SKM-1 (cell line): ENCODE results near the gene ACLY.
"Not testable (repeated sequence)": the region's sequence is repeated elsewhere in the genome, so short reads cannot be mapped to it uniquely, and the experiment has no call there.

ENCODE experiments used
- DNase-seq: peaks from one replicate; lab custom pipeline; 2025; ENCODE audit not compliant: unreplicated experiment; lab: John Stamatoyannopoulos, UW

ACLY gene

DNA sequence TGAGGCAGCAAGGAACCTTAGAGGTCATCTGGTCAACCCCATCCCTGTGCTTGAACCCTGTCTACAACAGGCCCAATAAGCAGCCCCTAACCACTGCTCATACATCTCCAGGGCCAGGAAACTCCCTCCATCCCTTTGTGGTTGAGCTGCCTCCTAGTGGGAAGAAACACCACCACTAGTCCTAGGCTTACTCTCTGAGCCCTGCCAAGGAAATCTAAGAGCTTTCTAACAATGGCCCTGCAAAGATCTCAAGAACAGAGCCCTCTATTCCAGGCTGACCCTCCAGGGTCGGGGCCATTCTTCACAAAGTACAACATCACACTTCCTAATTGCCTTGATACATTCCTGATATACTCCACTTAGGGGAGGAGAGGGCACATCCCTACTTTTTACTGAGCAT lies 5.8 kb downstream of the ACLY start:
- no peak for DNase-seq

DNA sequence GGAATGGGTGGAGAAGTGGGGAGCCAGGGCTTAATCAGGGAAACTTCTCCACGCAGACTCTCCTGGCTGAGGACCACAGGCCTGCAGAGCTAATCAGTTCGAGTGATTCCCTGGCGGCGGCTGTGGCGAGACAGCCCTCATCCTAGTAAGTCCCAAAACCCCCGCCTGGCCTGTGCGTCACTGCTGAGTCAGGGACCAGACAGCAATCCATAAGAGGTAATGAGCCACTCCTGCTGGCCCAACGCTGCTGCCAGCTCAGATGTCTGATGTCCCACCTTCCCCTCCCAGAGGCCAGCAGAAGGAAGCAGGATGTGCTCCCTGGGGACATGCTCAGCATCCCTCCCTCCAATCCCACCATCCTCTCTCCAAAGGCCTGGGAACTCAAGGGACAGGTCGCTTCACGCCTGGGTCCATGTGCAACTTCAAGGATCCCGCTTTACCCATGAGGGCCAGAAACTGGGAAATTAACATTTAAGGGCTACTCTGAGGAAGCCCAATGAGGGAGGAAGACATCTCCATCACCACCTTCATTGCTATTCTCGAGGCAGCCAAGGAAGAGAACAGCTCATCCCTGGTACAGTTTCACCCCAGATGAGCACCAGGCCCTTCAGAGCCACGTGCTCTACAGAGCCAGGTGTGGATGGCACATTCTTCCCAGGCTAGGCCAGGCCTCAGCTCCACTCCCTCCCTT lies 7.9 kb downstream of the ACLY start:
- no peak for DNase-seq

DNA sequence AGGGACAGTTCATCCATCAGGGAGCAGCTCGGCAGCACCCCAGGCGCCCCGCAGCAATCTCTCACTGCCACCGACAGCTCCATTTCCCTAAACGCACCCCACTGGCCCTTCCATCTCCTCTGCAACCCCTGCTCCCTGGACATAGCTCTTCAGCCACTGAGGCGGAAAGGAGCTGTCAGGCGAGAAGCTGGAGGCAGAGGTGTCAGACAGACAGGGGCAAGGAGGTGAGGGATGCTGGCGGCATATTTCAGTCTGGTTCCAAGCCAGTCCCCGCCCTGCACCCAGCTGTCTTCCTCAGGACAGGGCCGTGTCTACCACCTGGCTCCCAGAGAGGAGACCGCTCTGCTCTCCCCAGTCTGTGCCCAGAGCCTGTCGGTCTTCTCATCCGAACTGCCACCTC lies 9.7 kb downstream of the ACLY start:
- DNase-seq: no peak

DNA sequence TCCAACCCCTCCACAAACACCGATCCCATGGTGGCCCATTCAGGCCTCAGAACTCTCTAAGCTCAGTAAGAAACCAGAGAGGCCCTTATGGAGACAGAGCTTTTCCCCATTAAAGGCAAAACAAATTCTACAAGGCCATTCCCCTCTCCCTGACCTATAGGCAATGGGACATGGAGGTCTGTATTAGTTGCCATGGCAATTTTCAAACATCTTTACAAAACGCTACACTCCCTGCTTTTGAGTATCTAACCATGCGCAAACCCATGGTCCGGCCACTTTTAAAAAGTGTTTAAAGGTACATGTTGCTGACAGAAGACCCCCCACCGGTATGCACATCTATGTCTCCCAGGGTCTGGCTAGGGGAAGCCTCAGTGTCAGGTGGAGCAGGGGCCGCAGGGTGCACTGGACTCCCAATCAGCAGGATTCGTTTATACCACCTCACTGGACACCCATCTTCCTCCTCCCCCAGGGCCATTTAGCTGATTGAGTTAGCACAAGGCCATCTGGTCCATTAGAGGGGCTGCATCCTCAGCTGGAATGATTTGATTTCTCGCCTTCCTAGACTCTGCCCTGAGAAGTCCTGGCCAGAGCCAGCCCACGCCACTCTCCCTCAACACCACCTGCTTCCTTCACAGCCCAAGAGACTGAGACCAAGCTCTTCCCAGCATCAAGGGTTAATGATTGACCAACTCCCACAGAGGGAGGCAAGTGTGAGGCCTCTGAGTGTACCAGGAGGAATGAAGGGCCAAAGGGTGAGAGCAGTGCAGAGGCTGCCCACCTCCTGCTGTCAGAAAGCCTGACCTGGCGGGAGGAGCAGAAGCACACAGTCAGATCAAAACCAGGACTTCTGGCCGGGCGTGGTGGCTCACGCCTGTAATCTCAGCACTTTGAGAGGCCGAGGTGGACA lies 10.9 kb downstream of the ACLY start:
- DNase-seq: no peak

DNA sequence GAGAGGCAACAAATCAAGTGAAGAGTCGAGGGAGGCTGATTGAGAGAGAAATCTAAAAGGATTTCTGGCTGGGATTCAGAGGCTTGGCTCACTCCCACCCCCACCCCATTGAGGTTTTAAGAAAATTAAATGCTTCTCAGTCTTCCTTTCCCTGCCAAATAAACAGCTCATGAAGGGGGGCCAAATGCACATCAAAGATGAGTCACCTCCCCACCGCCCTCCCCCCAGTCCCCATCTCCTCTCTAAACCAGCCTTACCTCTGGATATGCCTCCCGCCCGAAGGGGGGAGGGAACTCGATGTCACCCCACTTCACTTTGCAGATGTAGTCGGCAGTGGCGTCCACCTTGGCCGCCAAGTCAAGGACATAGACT lies 11.6 kb downstream of the ACLY start:
- DNase-seq: no peak

DNA sequence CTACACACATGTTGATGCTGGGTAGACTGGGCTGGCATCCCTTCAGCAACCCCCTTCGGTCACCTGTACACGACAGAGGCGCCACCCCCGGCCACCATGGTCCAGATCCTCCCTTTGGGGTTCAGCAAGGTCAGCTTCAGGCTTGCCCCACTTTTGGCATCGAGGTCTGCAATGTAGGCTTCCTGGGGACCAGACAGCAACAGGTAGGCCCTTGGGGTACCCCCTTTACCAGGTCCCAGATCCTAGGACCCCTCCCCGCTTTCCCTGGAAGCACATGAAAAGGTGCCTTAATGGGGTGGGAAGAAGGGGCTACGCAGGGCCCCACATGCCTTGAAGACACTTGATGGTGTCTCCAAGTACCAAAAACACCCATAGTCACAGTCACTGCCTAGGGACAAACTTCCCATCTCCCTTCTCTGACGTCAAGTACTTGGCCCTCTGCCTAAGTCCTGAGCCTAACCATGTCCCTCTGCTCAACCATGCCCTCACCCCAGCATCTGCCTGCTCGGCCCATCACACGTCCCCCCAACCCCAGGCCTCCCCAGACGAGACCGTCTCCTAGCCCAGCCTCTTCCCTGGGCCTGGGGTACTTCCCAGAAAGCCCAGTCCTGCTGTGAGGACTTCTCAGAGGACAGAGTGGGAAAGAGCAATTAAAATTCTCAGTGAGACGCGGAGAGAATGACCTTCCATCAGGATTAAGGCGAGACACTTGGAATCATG lies 12.1 kb downstream of the ACLY start:
- DNase-seq: no peak

DNA sequence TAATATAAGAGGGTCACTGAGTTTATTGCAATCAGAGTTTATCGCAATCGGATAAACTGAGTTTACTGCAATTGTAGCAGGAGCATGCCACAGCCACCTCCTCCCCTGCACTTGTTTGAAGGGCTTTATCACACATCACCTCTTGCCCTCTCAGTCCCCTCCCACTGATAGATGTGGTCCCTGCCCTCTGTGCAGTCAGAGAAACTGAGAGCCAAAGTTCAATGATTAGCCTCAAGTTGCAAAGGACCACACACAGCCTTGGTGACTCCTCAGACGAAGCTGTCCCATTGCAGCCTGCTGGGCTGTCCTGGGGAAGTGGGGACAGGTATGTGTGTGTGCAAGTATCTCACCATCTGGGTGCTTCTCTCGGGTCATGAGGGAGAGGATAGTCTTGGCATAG lies 13.6 kb downstream of the ACLY start:
- DNase-seq: no peak

DNA sequence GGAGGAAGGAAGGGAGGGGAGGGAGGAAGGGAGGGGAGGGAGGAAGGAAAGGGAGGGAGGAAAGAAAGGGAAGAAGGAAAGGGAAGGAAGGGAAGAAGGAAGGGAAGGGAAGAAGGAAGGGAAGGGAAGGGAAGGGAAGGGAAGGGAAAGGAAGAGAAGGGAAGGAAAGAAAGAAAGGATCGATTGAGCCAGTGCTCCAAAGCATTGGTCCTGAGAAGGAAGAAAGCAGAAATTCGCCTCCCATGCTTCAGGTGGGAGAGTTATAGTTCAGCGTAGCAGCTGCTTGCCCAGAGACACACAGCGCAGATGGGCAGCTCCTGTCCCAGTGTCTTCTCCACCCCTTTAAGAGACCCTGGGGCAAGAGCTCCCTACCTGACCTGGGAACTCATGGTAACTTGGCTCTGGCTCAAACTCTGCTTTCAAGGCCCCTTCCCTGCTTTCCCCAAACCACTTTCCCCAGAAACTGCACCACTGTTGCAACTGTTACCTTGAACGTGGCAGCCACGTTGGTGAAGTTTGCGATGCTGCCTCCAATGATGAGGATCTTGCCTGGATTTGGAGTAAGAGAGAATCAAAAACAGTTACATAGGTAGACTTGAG lies 14.4 kb downstream of the ACLY start:
- no peak for DNase-seq

DNA sequence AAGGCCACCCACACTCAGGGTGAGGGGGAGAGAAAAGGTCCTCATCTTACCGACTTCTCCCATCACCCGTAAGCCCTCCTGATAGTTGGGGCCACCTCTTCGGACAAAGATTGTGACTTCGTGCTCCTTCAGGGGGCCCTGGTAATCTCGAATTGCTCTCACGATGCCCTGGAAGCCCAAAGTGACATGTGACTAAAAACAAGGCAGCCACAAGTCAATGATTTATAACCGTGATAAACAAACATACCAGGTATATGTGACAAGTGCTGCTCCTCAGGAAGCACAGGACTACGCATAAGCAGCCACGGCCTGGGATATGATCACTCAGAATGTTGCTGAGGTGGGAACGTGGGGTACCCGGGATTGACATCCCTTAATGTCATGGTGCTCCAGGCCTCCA lies 17.1 kb downstream of the ACLY start:
- DNase-seq: no peak

DNA sequence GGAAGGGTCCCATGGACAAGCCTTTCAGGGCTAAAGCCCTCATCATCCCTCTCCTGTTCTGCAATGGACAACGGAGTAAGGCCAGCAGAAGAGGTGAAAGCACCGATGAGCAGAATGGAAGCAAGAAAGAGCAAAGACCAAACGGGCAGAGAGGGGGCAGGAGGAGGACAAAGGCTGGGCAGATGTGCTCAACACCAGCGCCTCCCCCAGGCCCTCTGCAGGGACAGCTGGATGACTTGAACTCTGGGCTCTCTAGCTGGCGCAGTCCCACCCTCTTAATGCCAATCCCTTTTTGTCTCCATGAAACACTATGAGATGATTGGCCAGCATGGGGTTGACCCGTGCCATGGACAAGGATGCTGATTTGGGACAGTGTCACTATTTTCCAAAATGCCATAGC lies 22.0 kb downstream of the ACLY start:
- DNase-seq: no peak

DNA sequence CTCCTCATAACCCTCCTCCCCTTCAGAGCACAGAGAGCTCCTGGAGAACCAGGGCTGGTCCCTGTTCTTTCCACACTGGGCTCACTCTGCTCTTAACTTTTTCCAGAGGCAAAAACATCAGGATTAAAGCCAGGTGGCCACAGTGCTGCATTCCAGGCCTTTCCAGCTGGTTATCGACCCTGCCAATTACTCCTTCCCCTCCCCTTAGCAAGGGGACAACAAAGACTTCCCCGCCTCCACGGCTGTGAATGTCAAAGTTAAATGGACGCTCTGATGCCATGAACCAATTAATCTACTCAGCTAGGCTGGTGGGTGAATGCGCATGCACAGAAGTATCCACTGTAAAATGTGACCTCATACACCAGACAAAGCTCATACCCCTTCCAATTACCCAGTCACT lies 23.1 kb downstream of the ACLY start:
- no peak for DNase-seq

DNA sequence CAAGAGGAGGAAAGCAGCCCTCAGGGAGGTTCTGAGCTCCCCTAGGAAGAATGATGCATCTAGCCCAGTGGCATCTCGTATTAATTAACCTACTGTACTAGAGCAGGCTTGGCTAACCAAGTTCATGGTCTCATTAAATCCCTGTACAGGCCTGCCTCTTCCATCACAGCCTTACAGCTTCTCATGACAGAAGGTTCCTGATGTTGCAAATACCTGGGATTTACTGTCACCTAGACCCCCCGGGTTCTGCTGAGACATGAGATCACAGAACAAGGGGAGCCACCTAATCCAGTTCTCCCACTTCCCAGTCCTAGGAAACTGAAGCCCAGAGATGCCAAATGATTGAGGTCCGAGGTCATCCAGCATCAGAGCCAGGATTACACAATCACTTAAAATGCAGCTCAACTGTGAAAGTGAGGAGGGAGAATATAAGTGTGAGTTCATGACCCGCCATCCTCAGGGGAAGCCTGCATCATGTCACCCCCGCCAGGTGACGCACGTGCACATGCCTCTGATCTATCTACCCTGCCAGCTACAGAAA lies 23.9 kb downstream of the ACLY start:
- DNase-seq: no peak

DNA sequence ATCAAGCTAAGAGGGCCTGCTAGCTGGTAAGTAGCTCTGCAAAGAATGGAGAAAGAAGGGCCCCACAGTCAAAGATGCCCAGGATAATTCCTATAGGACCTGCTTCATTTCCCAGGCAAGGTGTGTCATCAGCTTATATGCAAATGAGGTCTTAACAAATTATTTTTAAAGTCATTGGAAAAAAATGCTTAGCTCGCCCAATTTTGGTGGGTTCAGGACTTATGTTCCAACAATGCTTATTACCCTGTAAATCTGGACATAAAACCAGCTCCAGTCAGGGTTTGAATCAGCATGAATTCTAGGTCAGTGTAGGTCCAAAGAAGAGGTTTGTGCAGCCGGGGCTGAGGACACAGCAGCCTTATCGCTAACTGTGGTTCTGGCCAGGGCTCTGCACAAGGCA lies 25.4 kb downstream of the ACLY start:
- no peak for DNase-seq

DNA sequence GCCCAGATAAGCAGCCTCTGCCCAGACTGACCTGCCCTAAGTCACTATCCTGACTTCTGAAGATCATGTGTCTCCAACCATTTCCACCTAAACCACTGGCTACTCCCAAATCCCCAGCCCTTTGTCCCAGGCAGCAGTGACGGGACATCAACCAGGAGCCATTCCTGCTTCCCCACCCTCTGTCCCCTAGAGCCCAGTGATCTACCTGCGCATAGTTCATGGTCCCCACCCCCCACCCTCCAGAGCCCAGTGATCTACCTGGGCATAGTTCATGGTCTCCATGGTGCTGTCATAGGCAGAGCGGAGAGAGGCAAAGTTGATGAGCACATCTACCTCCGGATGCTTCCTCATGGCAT lies 26.8 kb downstream of the ACLY start:
- no peak for DNase-seq

DNA sequence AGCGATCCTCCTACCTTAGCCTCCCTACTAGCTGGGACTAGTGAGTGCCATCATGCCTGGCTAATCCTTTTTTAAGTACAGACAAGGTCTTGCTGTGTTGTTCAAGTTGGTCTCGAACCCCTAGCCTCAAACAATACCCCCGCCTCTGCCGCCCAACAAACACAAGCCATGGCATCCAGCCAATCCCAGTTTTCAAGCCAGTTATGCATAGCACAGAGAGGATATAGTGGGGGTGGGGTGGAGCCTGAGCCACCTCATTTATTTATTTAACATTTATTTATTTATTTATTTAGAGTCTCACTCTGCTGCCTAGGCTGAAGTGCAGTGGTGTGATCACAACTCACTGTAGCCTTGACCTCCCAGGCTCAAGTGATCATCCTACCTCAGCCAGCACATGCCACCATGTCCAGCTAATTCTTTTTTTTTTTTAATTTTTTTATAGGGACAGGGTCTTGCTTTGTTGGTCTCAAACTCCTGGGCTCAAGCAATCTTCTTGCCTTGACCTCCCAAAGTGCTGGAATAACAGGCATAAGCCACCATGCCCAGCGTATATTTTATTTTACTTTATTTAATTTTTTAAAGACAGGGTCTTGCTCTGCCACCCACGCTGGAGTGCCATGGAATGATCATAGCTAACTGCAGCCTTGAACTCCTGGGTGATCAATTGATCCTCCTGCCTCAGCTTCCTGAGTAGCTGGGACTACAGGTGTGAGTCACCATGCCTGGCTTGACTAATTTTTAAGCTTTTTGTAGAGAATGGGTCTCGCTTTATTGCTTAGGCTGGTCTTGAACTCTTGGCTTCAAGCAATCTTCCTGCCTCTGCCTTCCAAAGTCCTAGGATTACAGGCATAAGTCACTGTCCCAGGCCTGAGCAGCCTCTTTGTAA lies 27.4 kb downstream of the ACLY start:
- no peak for DNase-seq

DNA sequence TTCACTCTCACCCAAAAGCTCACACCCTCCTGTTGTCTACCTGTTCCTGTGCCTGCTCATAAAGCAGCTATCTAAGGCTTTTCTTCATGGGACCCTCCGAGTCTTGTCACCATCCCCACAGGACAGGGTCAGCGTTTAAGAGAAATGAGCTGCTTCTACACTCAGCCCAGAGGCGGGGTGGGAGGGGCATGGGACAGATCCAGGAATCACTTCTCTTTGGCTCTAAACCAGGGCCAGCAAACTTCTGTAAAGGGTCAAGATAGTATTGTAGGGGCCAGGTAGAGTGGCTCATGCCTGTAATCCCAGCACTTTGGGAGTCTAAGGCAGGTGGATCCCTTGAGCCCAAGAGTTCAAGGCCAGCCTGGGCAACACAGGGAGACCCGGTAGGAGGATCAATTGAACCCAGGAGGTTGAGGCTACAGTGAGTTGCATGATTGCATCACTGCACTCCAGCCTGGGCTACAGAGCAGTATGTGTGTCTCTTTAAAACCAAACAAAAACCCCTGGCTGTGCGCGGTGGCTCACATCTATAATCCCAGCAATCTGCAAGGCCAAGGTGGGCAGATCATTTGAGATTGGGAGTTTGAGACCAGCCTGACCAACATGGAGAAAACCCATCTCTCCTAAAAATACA lies 30.3 kb downstream of the ACLY start:
- no peak for DNase-seq

DNA sequence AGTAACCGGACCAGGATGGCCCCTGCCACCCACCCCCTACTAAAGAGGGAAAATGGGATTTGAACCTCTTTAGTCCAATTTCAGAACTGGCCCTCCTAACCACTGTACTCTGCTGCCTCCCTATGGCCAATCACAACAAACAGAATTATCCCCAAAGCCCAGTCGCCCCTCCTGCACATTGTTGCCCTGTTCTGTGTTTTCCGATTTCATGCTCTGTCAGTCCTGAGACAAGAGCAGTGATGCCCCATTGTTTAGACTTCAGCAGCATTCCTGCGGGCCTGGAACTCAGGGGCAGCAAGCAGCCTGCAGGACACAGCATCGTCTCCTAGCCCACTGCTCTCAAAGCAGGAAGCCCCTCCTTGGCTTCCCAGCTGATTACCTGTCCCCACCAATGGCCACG lies 33.0 kb downstream of the ACLY start:
- no peak for DNase-seq

DNA sequence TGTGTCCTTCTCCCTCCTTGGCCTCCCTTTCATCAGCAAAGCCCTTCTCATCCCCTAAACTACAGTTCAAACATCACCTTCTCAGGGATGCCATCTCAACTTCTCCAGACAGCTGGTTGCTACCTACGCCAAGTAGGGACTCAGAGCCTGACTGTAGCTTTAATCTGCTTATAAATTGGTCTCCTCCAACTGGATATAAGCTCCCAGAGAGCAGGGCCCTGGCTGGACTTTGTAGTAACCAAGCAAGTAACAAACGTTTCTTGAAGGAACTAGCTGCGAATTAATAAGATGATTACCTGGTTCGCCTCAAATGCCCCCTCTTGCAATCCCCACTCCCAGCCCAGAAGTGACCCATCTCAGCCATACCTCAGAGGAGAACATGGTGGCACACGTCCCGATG lies 36.0 kb downstream of the ACLY start:
- DNase-seq: no peak

DNA sequence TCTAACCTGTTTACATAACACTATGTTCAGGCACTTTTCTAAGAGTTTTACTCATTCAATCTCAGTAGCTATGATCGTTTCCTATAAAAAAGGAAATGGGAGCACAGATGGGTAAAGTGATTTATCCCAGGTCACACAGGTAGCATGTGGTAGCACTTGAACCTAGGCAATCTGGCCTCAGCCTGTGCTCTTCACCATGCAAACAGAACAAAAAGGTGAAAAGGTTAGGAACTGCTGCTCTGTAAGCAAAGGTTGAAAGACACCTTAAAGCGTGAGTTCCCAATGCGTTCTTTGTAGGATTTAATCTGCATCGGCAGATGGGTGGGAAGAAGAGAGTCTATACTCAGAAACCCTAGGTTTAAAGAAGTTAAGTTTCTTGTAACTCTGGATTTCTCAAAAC lies 38.6 kb downstream of the ACLY start:
- no peak for DNase-seq

DNA sequence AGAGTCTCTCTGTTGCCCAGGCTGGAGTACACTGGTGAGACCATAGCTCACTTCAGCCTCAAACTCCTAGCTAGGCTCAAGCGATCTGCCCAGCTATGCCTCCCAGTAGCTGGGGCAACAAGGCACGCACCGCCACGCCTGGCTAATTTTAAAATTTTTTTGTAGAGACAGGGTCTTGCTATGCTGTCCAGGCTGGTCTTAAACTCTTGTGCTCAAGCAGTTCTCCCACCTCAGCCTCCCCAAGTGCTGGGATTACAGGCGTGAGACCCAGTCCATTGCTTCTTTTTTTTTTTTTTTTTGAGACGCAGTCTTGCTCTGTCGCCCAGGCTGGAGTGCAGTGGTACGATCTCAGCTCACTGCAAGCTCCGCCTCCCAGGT lies 44.5 kb downstream of the ACLY start:
- not testable (repeated sequence) for DNase-seq
